Activated T-cell treated with anti-CD3 and anti-CD28 coated beads for 4 hours (primary cell): Measurements from ENCODE around the gene ACSF3.
"Not testable (repeated sequence)": the region's sequence is repeated elsewhere in the genome, so short reads cannot be mapped to it uniquely, and the experiment has no call there.

ENCODE experiments used
- DNase-seq: peaks from one replicate; pipeline ENCODE4 v3.0.0-alpha.2; 2020

Gene ACSF3

DNA sequence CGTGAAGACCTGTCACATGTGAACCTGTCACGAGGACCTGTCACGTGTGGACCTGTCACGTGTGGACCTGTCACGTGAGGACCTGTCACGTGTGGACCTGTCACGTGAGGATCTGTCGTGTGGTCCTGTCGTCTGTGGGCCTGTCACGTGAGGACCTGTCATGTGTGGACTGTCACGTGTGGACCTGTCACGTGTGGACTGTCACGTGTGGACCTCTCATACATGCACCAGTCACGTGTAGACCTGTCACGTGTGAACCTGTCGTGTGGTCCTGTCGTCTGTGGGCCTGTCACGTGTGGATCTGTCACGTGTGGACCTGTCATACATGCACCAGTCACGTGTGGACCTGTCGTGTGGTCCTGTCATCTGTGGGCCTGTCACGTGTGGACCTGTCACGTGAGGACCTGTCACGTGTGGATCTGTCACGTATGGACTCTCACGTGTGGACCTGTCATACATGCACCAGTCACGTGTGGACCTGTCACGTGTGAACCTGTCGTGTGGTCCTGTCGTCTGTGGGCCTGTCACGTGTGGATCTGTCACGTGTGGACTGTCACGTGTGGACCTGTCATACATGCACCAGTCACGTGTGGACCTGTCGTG is 19.5 kb upstream of the ACSF3 start:
- DNase-seq: not testable (repeated sequence)

DNA sequence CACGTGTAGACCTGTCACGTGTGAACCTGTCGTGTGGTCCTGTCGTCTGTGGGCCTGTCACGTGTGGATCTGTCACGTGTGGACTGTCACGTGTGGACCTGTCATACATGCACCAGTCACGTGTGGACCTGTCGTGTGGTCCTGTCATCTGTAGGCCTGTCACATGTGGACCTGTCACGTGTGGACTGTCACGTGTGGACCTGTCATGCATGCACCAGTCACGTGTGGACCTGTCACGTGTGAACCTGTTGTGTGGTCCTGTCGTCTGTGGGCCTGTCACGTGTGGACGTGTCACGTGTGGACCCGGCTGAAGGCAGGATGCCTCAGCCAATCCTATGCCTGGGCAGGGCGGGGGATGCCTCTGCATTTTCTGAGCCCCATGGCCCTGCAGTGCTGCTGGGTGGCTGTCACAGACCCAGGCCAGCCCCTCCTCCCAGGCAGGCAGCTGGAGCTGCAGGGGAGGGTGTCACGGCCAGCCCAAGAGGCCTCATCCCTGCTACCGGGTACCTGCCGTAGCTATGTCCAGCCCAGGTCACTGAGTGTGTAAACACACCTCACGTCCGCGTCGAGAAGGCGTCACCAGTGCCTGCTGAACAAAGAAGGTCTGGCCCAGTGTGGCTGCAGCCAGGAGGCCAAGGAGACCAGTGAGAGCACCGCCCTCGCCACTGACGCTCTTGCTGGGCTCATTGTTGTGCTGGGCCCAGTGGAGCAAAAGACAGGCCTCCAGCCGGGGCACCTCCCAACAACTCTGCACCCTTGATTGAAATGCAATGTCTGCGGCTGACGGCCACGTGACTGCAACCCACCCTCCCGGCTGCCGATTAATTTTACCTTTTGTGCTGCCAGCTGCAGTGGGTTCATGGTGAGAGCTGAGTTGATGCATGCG is 18.6 kb upstream of the ACSF3 start:
- DNase-seq: no peak

DNA sequence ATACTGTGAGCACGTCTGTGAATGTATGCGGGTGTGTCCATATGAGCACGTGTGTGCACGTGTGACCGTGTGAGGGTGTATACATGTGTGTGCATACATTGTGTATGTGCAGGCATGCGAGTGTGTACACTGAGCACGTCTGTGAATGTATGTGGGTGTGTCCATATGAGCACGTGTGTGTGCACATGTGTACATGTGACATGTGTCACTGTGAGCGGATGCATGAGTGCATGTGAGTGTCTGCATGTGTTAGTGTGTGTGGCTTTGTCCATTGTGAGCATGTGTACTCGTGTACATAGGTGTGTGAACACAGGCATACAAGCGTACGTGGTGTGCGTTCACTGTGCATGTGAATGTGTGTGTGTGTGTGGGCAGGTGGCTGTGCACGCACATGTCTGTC is 17.5 kb upstream of the ACSF3 start:
- no peak for DNase-seq

DNA sequence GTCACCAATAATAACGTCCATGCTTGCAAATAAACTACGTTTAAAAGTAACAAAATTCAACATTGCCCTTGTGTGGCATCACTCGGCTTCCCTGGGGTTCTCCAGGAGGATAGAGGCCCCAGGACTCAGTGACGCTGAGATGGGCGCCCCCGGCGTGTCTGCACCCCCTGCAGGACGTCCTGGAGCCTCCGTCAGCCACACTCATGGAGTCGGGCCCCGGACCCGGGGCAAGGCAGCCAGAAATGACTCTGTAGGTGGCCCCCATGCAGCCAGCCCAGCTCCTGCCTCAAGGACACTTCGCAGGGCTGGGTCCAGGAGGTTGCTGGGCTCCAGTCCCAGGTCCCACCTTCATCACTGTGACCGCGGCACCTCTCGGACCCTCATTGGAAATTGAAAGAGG is 16.6 kb upstream of the ACSF3 start:
- no peak for DNase-seq

DNA sequence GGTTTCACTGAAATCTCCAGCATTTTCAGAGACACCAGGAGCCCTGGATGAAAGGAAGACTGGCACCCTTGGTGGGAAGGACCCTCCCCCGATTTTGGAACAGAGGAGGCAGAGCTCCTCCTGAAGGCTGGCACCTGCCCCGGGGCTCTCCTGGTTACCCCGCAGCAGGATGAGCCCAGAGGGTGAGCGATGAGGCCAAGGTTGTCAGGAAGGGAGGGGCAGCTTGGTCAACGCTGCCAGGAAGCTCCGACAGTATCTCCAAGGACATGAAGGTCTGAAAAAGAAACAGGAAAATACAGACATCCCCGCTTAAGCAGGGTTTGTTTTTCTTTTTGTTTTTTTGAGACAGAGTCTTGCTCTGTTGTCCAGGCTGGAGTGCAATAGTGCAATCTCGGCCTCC is 15.5 kb upstream of the ACSF3 start:
- DNase-seq: no peak

DNA sequence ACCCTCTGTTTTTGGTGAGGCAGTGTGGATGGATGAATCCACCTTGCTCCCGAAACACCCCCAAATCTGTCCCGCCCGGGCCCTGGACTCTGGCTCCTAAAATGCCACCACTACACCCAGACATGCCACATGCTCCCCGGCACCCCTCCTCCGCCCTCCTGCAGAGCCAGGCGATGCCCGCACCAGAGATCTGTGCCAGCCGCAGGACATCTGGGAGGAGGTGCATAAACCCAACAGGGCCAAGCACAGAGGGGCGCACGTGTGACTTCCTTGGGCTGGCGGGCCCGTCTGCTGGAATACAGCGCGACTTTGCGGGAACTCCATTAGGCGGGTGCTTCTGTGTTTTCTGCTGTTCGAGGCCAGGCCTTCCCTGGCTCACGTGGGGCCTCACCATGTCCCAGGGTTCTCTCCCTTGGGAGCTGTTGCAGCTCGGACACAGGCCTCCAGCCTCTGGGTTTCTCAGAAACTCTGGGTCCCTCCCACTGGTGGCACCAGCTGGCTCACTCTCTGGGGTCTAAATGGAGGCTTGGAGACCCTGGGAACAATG is 14.1 kb upstream of the ACSF3 start:
- no peak for DNase-seq

DNA sequence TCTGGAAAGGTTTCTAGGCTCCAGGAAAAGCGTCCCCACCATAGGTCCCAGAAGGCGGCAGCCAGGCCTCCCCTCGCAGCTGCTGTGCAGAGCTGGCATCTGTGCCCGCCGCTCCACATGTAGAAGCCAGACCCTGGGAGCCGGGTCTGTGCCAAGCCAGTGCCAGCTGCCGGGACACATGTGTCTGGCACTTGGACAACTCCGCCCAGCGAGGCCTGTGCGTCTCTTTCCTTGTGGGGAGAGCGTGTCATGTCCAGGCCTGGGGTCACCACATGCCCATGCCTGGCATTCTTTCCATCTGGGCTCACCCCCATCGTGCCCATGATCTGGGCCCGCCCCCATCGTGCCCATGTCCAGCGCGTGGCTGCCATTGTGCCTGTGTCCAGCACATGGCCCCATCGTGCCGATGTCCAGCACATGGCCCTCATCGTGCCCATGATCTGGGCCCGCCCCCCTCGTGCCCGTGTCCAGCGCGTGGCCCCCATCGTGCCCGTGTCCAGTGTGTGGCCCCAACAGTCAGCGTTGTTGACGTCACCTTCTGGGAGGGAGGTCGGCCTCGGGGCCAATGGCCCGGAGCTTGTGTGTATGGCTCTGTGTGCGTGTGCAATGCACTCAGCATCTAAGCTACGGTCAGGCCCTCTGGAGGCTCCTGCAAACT is 13.3 kb upstream of the ACSF3 start:
- no peak for DNase-seq

DNA sequence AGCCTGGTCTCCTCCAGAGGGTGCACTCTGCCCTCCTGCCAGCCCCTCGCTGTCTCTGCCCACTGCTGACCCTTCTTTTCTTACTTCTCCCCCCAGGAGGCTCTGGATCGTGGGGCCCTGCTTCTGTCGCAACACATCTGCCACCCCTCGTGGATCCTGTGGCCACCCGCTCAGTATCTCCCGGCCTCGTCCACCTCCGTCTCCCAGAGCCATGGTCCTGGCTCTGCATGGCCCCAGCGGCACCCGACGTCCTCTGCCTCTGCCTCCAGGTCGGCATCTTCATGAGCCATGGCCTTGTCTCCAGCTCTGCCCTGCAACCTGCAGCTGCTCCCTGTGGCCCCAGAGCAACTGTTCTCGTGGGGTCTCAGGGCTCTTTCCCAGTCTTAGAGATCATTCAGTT is 12.1 kb upstream of the ACSF3 start:
- DNase-seq: no peak

DNA sequence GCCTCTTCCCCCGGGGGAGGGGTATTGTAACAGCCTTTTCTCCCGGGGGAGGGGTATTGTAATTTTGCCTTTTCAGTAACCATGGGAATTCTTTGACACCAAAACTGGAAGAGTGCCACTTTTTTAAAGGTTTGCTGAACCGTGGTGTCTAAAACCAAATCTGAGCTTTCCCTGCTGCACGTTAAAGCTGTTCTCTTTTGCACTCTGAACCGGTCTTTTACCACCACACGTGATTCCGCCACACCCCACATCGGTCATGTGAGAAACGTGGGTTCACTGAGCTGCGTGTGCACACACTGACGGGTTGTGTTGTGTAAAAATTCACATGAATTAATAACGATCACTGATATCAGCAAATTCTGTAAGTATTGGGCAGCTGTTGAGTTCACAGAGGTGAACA is 9.2 kb upstream of the ACSF3 start:
- no peak for DNase-seq

DNA sequence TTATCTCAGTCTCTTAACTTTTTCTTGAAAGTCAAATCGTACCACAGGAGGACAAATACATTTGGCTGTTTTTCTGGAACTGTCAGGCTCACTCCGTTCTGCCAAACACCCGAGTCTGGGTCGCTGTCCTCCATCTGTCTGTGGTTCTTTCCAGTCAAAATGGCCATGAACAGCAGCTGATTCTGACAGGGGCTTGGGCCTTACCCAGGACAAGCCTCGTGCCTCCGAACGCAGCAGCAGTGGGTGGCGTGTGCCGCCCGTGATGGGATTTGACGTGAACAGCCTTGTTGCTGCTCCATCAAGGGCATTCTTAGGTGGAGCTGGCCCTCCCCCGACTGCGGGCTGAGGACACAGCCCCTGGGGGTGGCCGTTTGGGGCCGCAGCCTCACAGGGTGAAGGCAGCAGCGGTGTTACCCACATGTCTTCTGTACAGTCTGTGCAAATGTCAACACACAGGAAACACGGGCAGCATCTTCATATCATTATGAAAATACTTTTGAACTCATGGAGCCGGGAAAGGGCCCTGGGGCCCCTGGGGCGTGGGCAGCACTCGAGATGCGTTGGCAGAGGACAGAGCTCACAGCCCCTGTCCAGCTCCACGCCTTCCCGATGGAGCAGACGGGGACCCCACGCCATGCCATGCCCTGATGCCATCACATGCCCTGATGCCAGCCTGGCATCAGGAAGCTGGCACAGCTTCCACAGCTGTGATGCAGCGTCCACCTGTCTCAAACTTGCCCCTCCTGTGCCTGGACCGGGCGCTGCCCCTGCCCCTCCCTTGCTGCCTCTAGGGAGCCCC is 8.6 kb upstream of the ACSF3 start:
- no peak for DNase-seq

DNA sequence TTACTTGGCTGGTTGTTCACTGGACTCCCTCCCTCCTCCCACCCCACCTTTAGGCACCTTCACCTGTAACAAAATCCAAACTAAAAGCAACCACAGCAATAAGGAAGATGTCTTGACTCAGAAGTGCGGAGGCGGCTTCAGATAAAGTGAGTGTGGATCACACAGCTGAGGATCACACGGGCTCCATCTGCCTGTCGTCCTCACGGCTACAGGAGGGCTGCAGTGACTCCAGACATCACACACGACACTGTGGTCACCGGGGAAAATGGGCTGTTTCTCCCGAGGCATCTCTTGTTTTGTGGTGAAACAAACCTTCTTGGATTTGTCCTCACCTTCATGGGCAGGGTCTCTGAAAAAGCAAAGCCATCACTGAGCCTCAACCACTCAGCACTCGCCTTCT is 7.9 kb upstream of the ACSF3 start:
- no peak for DNase-seq

DNA sequence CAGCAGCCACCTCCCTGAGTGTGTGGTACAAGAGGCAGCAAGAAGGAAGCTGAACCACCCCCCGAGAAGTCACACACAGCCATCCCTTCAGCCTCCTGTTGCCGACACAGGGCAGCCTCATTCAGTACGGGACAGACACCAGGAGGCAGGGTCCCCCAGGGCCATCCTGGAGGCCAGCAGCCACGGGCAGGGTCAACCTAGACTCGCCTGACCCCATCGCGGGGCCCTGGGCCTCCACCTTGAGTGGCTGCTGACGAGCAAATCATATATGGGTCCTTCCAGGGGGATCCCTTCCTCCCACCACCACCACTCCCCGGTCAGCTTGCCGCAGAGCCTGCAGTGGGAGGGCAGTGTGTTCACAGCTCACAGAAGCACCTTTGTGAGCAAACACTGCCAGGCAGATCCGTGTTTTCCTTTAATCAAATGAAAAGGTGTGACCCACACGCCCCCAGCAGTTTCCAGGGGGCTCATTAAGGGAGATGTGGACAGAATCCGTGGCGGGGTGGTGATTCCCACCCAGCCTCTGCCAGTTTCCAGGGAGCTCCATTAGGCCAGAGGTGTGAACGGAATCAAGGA is 5.6 kb upstream of the ACSF3 start:
- DNase-seq: no peak

DNA sequence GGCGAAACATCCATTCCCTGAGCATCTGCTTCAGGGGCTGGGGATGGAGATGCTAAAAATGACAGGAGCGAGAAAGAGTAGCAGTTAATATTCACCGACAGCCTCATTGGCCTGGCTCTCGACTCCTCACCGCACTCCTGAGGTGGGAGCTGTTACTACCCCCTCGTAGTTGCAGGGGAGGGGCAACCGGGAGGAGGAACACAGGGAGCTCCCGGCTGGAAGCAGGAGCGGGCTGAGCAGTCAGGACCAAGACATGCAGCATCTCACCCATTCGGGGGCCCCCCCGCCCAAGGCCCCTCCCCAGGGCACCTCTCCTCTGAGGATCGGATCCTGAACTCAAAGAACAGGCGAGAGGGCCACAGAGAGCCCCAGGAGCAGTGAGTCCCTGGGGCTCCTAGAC is 4.5 kb upstream of the ACSF3 start:
- DNase-seq: no peak

DNA sequence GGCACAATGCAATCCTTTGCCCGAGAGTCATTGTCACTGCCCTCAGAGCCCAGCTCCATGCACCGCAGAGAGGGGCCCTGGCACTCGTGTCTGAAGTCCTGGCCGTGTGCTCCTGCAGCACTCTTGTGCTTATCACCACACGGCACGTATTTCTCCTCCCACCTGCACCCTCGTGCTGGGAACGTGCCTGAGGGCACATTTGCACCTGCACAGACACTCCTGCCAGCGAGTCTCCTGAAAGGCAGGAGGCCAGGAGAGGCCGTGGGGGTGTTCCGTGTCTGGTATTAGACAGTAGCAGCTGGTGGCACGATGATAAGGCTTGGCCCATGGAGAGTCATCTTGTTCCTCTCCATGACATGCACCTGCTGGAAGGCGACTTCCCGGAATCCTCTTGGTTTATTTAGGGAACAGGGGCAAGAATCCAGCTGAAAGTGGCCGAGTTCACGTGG is 3.4 kb upstream of the ACSF3 start:
- no peak for DNase-seq

DNA sequence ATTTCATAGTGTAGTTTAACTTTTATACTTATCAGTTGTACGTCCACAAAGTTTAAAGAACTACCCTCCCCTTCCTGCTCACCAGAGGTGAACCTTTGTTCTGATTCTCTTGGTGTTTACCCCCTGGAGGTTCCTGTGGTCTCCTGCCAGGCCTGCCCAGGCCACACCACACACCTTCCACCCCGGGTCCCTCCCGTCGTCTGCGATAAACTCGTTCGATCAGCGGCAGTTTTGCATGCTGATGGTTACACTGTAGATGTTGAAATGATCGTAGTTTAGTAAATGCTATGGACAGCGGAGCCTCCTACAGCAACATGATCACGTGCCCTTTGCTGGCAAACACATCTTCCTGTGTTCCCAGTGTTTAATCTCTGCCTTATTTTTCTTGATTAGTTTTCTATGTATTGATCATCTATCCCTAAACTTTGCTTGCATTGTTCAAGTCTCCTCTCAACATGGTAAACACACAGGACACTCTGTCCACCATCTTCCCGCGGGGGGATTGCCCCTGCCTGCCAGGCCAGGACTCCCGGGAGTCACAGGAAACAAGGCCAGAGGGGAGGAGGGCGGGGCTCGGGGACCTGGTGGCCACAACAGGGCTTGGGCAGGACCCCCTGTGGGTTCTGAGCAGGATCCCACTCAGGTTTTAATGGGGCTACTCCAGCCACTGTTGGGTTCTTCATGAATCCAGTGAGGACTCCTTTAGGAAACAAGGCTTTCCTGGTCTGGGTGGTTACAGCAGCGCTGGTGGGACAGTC is 2.8 kb upstream of the ACSF3 start:
- no peak for DNase-seq

DNA sequence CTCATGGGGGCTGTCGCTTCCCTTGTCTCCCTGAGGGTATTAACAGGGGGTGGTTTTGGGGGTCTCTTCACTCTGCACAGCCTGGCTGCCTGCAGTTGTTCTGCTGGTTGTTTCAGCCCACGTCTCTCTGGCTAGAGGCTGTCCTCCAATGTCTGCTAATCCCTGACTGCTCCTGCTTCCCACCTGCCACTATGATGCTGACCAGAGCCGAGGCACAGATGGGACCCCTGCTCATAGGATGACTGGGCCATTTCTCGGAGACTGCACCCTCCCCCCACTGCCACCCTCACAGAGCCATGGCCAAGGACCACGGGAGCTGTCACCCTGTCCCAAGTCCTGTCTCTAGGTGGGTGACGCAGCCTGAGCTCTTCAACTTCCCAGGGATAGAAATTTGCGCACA is 1.6 kb upstream of the ACSF3 start:
- no peak for DNase-seq

DNA sequence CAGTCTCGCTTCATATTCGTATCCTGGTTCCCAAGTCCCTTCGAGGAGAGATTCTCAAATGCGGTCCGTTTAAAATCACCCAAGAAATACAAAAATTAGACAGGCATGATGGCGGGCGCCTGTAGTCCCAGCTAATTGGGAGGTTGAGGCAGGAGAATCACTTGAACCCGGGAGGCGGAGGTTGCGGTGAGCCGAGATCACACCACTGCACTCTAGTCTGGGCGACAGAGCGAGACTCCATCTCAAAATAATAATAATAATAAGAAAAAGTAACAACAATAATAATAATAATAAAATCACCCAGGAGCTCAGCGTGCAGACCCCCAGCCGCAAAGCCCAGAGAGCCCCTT is 425 bp upstream of the ACSF3 start:
- DNase-seq: not testable (repeated sequence)

DNA sequence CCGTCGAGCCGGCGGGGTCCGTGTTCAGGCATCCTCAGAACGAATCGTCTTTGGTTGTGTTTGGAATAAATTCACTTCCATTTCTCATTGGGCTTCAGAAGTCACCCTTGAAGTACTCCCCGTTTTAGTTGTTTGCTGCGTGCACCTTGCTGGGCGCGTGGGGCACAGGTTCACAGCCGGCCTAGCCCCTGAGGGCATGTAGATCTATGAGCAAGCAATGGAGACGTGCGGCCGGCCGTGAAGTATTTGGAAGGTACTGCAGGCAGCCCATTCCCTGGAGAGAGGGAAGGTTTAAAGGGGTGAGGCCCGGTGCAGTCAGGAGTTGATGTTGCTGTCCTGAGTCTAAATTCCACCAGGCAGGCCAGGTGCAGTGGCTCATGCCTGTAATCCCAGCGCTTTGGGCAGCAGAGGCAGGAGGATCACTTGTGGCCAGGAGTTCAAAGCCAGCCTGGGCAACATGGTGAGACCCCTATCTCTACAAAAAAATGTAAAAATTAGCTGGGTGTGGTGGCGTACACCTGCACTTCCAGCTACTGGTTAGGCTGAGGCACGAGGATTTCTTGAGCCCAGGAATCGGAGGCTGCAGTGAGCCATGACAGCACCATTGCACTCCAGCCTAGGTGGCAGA is 714 bp downstream of the ACSF3 start:
- no peak for DNase-seq

DNA sequence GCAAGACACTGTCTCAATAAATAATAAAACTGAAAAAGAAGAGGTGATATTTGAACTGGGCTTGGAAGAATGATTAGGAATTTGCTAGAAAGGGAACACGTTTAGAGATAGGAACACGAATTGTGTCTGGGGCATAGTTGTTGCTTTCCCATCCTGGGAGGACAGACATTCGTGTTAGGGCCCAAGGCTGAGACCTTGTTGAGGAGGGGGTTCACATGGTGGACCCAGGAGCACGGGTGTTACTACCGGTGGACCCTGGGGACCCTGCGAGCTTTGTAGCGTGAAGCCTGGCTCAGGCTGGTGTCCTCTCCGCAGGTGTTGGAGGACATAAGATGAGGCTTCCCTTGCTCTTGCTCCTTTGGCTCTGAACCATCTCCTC is 1.2 kb downstream of the ACSF3 start:
- DNase-seq: no peak

DNA sequence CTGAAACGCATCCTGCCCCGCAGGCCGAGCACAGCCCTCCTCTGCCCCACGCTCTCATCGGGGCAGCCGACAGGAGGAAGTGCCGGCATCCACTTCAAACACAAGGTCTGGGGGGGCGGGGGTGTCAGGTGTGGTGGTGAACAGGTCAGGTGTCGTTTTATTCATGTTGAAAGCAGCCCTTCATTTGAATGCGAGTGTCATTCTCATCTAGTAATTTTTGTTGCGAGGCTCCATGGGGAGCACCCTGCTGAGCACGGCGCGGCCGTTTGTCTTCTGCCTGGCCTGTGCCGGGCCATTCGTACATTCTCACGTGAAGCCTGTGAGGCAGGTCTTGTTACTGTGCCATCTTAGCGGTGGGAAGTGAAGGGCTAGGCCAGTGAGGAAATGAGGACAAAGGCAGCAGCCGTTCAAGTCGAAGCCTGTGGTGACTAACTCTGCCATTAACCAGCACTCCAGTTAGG is 1.9 kb downstream of the ACSF3 start:
- DNase-seq: no peak

DNA sequence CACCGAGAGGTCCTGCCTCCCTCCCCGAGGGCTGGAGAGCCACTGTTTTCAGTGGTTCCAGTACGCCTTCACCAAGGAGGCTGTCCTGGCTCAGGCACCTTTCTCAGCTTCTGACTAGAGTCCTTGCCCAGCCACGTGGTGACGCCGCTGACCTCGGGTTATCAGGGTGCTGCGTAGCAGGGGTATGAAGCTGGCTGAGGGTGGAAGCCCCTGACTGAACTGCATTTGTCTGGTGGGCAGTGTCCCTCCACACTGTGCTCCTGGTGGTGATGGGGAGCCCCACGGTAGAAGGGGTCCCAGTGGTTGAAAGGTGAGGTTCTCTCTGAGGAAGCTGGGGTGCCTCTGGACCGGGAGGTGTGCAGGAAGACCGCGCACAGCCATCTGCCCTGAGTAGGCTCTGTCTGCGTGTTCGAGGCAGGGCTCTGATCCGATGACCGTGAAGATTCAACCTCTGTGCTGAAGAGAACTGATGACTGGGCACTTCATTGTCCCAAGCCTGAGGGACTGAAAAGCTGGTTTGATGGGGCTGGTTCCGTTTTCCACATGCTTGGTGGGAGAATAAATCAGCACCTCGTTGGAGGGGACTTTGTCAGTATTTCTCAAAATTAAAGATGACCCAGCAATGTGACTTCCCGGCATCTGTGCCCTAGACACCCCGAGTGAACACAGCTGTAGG is 2.5 kb downstream of the ACSF3 start:
- DNase-seq: no peak
